HG03139 (cell line): ENCODE measurements around the gene PNMA1.

ENCODE experiments used
- ATAC-seq: cut with Tn5 transposase; IDR thresholded peaks from one replicate; pipeline ENCODE4 v1.9.1; 2021; ENCODE audit not compliant: unreplicated experiment

PNMA1 gene

DNA sequence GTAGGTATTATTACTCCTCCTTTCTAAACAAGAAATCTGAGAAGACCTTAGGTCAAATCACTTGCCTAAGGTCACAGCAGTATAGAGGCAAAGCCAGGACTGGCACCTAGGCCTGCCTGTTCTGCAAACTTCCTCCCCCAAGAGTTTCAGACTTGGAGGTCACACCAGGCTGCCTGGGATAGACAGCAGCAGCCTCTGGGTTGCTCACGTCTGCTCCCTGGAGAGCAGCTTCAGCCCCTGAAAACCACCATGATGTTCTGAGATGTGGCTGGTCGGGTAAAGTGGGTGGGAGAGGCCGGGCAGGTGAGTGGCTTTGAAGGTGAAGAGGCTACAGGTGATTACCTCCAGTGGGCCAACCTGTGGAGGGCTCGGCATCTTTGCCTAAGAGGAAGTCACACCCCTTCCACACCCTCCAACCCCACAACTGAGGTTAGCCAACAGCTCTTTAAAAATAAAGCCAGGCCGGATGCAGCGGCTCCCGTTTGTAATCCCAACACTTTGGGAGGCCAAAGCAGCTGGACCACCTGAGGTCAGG, 37.0 kb upstream of the PNMA1 start:
- ATAC-seq = no peak

DNA sequence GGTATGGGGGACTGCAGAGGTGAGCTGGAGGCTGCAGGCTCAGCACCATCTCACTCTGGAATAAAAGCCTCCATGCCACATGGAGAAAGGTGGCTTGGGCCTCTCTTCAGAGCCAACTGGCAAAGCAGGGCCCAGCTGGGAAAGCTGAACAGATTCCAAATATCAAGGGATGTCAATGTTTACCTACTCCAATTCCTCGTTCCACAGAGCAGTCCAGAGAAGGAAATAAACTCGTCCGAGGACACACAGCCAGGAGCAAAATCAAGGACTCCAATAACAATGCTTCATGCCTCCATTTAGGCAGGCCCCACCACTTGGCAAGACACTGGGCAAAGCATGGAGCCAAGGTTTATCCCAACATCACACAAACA, 36.3 kb upstream of the PNMA1 start:
- ATAC-seq = no peak

DNA sequence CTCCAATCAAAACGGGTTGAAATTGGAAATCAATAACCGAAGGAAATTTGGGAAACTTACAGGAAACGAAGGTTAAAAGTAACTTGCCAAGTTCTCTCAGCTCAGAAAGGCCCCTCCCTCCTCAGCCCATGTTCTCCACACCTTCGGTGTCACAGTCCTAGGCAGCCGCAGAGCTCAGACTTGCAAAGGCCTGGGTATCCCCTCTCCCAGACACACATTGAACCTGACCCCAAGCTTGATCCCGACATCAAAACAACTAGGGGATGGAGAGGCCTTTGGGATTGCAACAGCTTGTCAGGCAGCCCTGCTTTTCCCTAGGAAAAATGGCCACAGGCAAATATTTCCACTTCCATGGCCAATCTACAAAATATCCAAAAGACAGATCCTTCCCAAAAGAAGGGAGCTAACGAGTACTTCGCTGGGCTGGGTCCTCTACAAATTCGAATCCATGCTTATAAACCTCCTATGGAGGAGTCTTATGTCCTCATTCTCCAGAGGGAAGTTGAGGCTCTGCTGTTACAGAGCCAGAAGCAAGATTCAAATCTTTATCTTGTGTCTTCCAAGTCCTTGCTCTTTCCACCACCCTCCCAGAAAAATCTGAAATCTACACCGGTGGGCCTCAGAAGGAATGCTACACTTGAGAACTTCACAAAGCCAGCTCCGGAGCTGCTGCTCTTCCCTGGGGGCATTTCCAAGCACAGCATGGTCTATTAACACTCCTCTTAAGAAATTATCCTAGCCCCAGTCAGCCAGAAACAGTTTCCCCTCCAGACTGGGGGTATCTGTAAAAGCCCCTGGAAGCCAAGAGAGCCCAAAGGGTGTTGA, 35.7 kb upstream of the PNMA1 start:
- ATAC-seq = no peak

DNA sequence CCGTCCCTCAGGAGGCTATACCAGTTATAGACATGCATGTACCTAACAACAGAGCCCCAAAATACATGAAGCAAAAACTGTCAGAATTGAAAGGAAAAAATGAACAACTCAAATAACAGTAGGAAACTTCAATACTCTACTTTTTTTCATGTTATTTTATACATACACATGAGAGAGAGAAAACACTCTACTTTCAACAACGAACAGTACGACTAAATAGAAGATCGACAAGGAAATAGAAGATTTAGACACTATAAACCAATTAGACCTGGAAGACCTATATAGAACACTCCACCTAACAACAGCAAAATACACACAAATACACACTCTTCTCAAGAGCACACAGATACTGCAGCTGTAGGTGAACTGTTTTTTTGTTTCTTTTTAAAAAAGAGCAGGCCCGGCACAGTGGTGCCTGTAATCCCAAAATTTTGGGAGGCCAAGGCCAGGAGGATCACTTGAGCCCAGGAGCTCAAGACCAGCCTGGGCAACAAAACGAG, 34.7 kb upstream of the PNMA1 start:
- no peak for ATAC-seq

DNA sequence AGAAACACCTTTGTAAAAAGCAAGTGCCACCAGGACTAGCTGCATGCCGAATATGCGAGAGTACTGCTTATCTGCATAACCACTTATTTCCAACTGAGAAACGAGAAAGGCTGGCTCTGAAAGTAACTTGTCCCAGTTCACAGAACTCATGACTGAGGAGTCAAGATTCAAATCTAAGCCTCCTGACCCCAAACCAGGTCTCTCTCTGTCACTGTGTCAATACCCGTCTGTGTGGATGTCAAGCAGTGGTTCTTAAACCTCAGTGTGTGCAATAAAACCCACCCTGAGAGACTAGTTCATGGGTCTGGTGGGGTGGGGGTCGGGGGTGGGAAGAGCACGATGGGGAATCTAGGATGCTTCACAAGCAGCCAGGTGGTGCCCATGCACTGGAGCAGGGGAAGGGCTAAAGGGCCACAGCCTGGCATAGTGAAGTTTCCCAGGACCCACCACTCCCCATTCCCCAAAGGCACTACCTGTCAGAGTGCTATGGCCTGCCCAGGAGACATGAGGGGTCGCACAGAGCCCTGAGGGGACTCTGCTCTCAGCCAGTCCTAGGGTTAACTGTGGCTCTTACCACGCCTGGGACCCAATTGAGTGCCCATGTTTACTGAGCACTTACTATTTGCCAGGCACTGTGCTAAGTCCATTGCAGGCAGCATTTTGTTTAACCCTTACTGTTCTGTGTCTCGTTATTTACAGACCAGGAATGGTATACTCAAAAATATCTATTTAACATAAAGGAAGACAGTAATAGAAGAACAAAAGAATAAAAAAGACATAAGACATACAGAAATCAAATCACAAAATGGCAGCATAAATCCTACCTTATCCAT, 33.4 kb upstream of the PNMA1 start:
- ATAC-seq = no peak

DNA sequence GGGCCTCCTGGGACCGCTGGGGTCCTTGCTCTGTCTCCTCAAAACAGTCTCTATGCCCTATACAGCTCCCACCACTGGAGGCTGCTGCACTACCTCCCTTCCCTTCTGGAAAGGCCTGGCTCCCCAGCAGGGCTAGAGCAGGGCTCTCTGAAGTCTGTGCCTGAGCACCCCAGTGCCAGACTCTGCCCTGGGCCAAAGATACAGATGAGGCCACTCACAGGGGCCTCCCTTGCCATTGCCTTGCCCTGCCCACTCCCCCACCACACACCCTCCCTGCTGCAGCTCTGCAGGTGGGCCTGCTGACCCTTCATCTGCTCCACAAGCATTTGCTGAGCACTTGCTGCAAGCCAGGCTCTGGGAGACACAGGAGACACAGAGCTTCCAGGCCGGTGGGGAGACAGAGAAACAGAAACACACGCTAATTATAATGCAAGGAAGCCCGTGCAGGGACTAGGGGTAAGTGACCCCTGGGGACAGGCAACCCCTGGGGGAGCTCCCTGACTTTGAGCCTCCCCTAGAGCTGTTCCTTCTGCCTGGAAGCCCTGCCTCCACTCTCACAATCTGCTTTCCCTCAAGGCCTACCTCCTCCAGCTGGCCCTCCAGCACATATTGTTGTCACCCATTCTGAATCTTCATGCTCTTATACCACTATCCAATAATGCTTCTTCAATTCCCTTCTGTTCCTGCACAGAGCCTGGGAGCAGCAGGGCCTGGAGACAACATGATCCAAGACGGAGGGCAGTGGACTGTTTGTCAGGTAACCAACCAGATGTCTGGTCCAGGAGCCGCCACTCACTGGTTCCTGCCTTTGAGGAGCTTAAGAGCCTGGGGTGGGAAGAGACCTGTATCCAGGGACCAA, 32.6 kb upstream of the PNMA1 start:
- ATAC-seq = no peak

DNA sequence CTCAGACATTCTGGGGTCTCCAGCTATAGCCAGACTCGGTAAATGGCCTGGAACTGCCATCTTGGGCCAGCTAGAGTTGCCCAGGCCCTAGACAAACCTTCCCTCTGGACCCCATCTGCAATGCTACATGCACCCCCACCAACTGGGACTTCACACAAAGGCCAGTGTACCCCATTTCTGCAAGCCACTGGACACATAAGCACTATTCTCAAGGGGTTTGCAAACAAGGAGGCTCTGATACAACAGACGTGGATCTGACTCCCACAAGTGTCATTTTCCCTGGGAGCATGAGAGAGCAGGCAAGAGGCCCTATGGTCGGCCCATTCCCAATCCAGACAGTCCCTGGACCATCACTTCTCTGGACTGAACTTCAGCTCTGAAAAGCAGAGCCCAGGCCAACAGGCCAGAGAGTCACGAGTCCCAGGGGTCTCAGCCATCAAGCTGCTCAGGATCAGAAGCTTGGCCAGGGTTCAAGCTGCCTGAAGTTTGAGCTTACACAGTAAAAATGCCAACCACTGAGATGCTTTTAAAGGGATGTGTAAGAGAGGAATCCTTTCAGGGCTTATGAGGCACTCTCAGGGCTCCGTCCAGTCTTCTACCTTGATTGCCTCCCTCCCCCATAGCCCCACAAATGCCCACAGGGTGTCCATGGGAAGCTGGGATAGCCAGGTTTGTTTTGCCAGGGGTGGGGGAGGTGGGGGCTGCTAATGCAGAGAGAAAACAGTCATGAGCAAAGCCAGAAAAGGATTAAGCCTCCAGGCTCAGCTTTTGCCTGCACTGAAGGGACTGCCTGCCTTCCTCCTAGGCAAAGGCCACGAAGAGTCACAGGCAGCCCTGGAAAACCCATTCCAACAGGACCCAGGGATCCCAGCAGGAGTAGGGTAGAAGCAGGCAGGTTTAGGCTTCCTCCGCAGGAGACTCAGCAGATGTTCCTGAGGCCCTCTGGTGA, 31.7 kb upstream of the PNMA1 start:
- no peak for ATAC-seq

DNA sequence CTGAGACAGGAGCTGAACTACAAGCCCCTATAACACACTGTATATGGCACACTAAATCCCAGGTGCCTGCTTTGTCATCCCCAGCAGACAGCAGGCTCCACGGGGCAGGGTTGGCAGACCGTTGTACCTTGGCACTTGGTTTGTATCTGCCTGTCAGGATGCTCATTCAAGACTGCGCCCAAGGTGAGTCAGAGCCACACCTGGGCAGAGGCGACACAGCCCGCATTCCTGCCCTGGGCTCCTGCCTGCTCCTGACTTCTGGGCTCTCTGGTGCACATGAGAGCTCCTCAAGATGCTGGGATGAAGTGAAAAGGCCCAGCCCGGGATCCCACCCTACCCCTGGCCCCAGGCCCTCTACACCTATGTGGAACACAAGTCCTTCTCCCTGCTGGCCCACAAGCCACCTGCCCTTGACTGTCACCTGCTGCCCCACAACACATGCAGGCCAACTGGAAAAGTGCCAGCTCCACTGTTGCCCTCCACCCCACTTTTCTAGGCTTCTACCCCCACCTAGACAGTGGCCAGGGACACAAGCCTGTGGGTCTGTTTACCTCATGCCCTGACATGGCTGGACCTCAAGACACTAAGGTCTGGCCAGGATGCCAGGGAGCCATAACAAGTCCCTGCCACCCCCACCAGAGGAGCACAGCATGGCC, 30.8 kb upstream of the PNMA1 start:
- no peak for ATAC-seq

DNA sequence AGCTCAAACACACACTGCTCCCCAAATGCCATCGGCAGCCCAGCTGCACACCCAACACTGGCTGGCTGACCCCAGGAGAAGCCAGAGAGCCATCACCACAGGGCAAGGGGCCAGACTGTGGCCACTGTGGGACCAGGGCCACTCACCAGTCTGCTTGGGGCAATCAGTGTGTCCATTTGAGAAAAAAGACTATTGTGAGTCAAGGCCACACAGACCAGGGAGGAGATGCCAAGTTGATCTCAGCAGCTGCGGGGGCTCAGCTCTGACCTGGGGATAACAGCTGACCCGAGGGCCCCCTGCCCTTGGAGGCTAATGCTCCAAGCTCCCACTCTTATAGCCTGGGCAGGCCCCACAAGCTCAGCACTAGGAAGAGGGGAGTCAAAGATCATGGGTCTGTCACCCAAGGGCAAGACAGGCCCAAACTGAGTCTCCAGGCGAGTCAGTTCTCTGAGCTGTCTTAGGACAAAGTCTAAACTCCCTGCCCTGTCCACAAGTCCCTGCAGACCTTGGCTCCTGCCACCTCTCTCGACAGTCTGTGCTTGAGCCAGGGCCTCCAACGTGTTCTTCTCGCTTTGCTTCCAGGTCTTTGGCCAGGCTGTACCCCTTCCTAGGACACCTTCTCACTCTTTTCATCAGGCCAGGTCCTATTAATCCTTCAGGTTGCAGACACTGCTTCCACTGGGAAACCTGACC, 30.1 kb upstream of the PNMA1 start:
- peak; percentile 1 for ATAC-seq

DNA sequence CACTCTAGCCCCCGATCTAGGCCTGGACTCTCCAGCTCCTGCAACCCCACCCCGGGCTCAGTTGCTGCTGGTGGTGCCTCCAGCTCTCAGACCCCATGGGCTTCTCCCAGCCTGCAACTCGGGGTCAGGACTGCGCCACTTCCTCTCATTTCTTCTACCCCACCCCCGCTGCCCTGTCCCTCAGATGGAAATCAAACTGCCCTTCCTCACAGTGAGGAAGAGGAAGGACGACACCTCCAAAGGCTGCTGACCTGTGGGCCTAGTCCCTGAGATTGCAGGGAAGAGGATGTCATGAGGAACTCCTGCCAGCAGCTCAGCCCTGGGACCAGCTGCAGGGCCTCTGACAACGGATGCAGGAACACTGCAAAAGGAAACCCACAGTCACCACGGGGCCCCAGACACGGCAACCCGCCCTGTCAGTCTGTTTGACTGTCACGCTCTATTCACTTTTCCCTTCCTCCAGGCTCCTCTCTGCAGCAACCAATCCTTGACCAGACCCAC, 29.3 kb upstream of the PNMA1 start:
- ATAC-seq = peak; percentile 62

DNA sequence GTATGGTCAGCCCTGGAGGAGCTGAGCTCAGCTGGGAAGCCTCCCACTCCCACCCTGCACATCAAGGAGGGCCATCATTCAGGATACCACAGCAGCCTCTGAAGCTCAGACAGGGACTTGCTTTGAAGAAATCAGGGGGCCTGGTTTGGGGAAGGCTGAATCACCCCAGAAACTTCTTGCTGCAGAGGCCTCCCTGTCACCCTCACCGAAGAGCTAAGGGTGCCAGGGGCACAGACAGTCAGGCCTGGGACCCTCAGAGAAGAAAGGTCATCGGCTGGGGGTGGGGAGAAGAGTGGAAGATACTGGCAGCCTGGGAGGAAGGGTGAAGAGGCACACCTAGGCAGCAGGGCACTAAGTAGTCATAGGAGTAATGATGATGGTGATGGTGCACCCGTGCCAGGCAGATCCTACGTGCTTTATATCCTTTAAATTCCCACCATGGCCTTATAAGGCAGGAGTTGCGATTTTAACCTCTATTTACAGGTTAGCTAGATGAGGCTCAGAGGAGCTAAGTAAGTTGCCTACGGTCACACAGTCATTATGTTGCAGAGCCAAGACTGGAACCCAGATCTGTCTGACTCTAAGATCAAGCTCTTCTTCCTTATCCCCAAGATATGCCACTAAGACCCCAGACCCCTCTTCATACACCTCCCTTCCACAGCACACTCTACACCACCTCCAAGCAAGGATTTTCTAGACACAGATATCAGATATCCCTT, 28.5 kb upstream of the PNMA1 start:
- no peak for ATAC-seq

DNA sequence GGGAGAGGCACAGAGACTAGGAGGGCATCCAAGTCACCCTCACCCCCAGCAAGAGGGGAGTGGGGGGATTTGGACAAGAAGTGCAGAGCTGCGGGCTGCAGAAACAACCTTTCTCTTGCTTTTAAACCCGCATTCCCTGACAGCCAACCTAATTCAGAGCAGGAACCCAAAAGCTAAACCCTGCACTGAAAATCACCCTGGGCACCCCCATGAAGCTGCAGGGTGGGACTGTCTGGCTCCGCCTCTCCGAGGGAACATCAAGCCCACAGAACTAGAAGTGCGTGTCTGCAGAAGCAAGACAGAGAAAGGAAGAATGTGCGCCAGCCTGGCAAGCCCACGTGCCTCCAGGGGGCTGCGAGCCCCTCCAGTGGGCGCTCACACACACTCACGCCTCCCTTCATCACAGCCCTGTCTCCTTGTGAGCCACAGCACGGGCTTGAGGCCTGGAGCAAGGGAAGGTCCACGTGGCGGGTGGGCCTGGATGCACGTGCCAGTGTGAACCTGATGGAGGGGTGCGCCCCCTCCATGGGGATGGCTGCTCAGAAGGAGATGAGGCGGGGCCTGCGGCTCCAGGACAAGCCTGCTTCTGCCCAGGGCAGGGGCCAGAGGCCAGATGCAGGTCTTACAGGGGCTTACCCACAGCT, 27.8 kb upstream of the PNMA1 start:
- no peak for ATAC-seq

DNA sequence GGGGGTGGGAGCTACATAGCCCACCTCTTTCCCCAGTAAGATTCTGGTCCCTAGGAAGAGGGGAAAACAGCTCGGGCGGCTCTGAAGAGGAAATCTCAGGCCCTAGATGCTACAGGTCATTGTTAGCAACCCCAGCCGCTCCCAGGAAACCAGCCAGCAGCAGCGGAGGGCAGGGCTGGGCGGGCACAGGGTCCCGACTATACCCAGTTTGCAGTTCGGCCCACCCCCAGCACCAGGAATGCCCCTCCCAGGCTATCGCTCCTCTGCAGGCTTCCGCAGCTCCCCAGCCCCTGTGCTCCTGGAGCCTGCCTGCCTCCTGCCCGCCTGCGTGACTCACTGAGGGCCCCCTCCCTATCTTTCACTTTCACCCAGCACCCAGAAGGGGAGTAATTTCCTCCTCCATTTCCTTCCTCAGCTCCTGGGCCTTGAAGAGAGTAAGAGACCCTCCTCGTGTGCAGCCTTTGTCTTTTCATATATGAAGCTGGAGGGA, 27.2 kb upstream of the PNMA1 start:
- no peak for ATAC-seq

DNA sequence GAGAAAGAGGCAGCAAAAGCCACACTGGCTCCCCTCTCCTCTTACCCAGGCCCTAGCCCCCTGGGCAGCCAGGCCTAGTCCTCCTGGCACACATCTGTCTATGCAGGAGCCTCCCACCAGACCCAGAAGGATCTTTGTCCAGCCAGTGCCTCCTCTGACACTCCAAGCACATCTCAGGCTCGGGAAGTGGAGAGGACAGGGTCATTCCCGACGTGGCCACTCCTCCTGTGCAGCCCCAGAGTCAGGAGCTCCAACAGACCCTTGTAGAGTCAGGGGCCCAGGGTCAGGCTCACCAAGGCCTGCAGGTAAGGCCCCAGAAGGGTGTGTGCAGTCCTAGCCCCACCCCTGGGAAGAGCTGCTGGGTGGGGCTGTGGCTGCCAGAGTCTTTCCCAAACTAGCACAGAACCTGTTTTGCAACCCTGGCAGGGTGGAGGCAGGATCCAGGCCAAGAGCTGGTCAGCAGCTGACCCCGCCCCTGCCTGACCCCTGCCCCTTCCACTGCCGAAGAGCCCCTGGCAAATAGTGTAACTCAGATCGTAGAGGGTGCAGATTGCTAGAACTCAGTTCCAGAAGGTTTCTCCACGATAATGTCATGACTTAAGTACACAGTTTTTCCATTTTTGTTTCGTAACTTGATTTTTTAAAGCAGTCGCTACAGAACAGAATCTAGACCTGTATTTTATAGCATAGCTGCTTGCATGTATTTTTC, 26.6 kb upstream of the PNMA1 start:
- ATAC-seq = no peak

DNA sequence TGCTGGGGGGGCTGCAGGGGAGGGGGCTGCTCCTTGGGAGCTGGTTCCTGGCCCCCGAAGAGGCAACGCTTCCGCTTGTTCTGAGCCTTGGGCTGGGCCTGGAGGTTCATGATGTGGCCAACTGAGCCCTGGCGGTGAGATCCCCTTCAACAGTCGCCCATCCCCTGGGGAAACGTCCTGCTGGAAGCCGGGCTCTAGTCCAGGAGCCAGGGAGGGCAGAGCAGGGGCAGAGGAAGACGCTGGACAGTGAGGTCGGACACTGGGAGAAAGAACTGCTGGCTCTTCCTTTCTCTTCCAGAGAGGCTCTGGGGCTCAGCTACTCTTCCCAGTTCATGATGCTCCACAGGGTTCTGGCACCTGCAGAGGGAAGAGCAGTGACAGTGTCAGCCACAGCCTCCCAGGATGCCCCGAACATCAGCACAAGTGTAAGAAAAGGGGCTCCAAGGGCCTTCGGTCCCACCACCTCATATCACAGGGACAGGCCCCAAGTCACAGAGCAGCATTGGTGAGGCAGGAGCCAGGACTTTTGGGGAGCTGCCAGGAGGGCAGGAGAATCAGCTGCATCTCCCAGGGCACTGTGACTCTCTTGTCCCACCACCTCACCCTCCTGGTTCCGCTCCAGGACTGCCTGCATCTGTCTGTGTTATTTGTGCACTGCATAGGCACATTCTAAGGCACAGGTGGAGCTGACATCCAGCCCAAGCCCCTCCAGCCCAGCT, 25.9 kb upstream of the PNMA1 start:
- ATAC-seq = no peak
